RWPE1 (cell line): ENCODE measurements around the gene LMTK3.

Experiments
- CTCF ChIA-PET: fragments of 350-600 bp; sonication (Branson Sonifier 250); formaldehyde crosslinking; extraction: SDS; loops from one replicate; lab custom pipeline; 2021; lab: Yijun Ruan, JAX
- POLR2A ChIA-PET: fragments of 400-600 bp; formaldehyde crosslinking; extraction: SDS; loops from one replicate; lab custom pipeline; 2020; ENCODE audit warnings: antibody characterized with exemption; ENCODE audit not compliant: low non-redundant PET; lab: Yijun Ruan, JAX
- DNase-seq: peaks from one replicate; pipeline ENCODE4 v3.0.0; 2012; ENCODE audit warnings: low spot score
- H3K27ac ChIP-seq: fragments of 450-650 bp; 2 replicates; pipeline ENCODE4 v1.5.1; 2017
- TF ChIP-seq, protein P1 (sequence below): fragments of 450-650 bp; conservative IDR thresholded peaks from 2 replicates; pipeline ENCODE4 v1.5.1; 2017; ENCODE audit warnings: low read depth, mild to moderate bottlenecking

Gene LMTK3

DNA sequence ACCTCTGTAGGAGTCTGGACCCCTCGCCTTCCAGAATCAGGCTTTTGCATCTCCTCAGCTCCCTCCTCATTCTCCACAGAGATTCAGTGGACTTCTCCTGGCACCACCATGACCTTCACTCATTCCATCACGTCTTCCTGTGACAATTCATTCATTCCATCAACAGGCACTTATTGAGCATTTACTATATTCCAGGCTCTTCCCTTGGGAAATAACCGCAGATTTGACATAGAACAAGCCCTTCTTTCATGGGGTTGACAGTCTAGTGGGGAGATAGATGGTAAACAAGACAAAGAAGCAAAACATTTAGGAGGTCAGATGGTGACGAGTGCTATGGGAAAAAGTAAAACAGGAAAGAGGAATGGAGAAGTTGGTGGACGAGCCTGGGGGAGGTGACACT is 37.7 kb upstream of the LMTK3 start:
- no peak overlapping the region for H3K27ac ChIP-seq
- TF ChIP-seq, protein P1, sequence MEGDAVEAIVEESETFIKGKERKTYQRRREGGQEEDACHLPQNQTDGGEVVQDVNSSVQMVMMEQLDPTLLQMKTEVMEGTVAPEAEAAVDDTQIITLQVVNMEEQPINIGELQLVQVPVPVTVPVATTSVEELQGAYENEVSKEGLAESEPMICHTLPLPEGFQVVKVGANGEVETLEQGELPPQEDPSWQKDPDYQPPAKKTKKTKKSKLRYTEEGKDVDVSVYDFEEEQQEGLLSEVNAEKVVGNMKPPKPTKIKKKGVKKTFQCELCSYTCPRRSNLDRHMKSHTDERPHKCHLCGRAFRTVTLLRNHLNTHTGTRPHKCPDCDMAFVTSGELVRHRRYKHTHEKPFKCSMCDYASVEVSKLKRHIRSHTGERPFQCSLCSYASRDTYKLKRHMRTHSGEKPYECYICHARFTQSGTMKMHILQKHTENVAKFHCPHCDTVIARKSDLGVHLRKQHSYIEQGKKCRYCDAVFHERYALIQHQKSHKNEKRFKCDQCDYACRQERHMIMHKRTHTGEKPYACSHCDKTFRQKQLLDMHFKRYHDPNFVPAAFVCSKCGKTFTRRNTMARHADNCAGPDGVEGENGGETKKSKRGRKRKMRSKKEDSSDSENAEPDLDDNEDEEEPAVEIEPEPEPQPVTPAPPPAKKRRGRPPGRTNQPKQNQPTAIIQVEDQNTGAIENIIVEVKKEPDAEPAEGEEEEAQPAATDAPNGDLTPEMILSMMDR: no peak
- no peak for DNase-seq
- CTCF ChIA-PET: no interaction called here
- POLR2A ChIA-PET: no interaction called here

DNA sequence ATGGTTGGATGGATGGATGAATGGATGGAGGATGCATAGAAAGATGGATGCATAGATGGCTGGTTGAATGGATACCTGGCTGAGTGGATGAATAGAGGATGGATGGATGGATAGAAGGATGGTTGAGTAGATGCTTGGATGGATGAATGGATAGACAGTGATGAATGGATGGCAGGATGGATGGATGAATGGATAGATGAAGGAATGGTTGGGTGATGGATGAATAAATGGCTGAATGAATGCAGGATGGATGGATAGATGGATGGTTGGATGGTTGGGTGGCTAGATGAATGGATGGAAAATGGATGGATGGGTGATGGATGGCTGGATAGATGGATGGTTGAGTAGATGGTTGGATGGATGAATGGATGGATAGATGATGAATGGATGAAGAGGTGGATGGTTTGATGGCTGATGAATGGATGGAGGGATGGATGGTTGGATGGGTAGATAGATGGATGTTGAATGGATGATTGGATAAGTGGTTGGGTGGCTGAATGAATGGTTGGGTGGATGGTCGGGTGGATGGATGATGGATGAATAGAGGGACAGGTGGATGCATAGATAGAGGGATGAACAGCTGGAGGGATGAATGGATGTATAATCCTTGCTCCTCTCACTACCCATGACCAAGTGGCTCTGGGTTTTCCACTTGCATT is 36.7 kb upstream of the LMTK3 start:
- H3K27ac ChIP-seq: no peak overlapping the region
- TF ChIP-seq, protein P1: no peak
- no peak for DNase-seq
- ChIA-PET CTCF (no interaction called here), POLR2A (no interaction called here)

DNA sequence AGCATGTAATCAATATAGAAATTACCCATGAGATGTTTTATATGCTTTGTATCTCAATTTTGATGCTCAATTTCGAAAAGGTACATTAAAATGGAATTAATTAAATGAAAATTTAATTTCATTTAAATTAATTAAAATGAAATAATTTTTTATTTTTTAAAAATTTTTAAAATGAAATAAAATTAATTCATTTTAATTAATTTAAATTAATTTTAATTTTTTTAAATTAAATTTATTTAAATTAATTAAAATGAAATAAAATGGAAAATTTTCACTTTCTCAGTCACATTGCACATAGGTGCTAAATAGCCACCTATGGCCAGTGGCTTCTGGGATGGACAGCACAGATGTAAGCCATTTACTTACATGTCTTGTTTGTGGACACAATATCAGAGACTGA is 36.1 kb upstream of the LMTK3 start:
- TF ChIP-seq, protein P1: no peak
- POLR2A ChIA-PET: no interaction called here
- CTCF ChIA-PET: no interaction called here
- no peak for DNase-seq
- no peak overlapping the region for H3K27ac ChIP-seq

DNA sequence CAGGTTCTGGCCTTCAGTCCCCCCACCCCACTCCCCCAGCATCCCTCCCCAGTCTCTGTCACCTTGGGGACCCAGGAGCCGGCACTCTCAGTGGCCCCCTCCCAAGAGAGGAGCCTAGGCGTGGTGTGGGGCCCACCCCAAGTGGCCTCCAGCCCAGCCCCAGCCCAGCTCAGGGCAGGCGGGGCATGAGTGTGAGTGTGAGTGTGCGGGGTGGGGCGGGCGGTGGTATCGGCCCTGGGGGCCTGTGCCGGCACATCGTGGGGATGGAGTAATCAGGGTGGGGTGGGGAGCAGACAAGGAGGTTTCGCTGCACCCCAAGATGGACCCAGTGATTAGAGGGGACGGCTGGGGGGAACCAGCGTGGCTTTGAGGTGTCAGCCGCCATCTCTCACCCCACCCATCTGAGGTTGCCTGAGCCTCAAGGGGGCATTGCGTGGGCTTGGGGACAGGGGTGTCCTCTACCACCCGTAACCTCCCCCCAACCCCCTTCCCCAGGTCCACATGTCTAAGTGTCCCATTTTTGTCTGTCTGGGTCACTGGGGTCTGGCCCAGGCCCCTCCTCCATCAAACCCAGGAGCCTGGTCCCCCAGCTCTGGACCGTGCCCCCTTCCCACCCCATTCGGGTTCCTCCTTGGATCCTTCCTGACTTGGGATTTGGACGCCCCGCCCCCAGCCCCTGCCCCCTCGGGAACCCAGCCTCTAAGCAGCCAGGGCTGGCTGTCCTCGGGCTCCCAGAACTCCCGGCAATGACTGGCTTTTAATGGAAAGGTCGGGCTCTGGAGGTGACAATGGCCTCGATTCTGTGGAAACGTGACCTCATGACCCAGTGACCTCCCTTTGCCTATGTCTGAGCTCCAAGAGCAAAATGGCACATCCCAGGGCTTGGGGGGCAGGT is 33.5 kb upstream of the LMTK3 start:
- ChIA-PET POLR2A (no interaction called here), CTCF (no interaction called here)
- DNase-seq: no peak
- TF ChIP-seq, protein P1: no peak
- H3K27ac ChIP-seq: no peak overlapping the region

DNA sequence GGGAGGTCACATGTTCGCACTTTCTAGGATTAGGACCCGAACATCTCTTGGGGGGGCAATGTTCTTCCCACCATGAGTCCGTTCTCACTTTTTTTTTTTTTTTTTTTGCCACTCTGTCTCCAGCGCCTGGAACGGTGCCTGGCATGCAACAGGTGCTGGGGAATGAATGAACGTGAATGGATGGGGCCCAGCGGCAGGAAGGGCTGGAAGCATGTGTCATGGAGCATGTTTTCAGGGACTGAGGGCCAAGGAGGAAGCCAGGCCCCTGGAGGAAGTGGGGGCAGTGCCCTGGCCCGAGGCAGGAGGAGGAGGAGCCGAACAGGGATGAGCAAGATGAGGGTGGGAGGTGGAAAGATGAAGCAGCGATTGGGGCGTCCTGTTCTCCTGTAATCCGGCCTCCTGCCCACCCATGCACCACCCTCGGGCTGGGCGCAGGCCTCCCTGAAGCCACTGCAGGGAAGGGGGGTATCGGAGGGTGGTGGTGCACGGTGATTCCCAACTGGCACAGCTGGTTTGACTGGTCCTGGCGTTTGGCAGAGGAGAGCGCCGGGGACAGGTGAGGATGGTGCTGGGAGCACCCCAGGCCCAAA is 31.6 kb upstream of the LMTK3 start:
- POLR2A ChIA-PET: no interaction called here
- no peak overlapping the region for H3K27ac ChIP-seq
- CTCF ChIA-PET: interaction anchor here (0.8 kb wide), 1 partner anchor 10 kb away, joined by 3 read pairs; no protein-coding TSS in a partner anchor
- TF ChIP-seq, protein P1: no peak
- peak; percentile 88 for DNase-seq

DNA sequence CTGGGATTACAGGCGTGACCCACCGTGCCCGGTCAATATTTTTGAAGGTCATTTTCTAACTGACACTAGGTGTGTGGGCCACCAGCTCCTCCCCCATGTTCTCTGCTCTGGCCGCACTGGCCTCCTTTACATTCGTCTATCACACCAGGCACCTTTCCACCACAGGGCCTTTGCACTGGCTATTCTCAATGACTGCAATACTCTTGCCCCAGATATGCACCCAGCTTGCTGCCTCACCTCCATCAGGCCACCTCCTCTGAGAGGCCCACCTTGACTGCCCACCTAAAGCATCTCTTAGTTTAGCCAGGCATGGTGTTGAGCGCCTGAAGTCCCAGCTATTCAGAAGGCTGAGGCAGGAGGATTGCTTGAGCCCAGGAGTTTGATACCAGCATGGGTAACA is 30.2 kb upstream of the LMTK3 start:
- TF ChIP-seq, protein P1: no peak
- CTCF ChIA-PET: interaction anchor here (0.7 kb wide), 1 partner anchor 23 kb away, joined by 3 read pairs; no protein-coding TSS in a partner anchor
- H3K27ac ChIP-seq: no peak overlapping the region
- POLR2A ChIA-PET: no interaction called here
- no peak for DNase-seq
